Measurements from ENCODE around the gene TMA7B.

The TMA7B gene

GRCh38 chr22:39959640-39960447, at the start of gene TMA7B:
Gene TMA7B (plus strand): TSS chr22:39960397. CDS start chr22:39964375, 3,978 bp downstream.
- TF ChIP-seq CTCF (conservative IDR thresholded peaks at IDR 0.05; ENCODE audit: low read depth, low read length) = no peak
- Histone ChIP-seq H3K9ac (no peak within 1 kb of the TSS), H3K27ac (no peak within 1 kb of the TSS), H3K36me3 (ENCODE audit: insufficient read depth) (no peaks in the 10 kb centered on the region), H3K79me2 (ENCODE audit: insufficient read depth, low read depth) (no peaks in the 10 kb centered on the region), H3K27me3 (ENCODE audit: insufficient read depth, low read depth) (peaks cover 23% of the 10 kb centered on the region), H2AFZ (ENCODE audit: low read depth) (no peak within 1 kb of the TSS), H3K4me1 (ENCODE audit: low read depth, poor library complexity, severe bottlenecking) (peaks cover 51% of the 10 kb centered on the region), H4K20me1 (ENCODE audit: insufficient read depth) (no peaks in the 10 kb centered on the region), H3K4me3 (IDR thresholded peaks at IDR 0.05; ENCODE audit: insufficient read depth, low read depth, low read length) (no peak within 1 kb of the TSS), H3K4me2 (no peak within 1 kb of the TSS; the same call in 1 of the 2 replicates)

GRCh38 chr22:39910876-39911613, 49.2 kb upstream of the TMA7B start:
- no peak overlapping the region for H2AFZ ChIP-seq (ENCODE audit: low read depth)
- H3K4me3 ChIP-seq (IDR thresholded peaks at IDR 0.05; ENCODE audit: insufficient read depth, low read depth, low read length) = no peak overlapping the region
- no peaks in the 10 kb centered on the region for H3K36me3 ChIP-seq (ENCODE audit: insufficient read depth)
- H4K20me1 ChIP-seq (ENCODE audit: insufficient read depth) = no peaks in the 10 kb centered on the region
- no peak overlapping the region for H3K27ac ChIP-seq
- no peaks in the 10 kb centered on the region for H3K79me2 ChIP-seq (ENCODE audit: insufficient read depth, low read depth)
- no peaks in the 10 kb centered on the region for H3K4me1 ChIP-seq (ENCODE audit: low read depth, poor library complexity, severe bottlenecking)
- no peak for TF ChIP-seq CTCF (conservative IDR thresholded peaks at IDR 0.05; ENCODE audit: low read depth, low read length)
- H3K9ac ChIP-seq = no peak overlapping the region
- H3K27me3 ChIP-seq (ENCODE audit: insufficient read depth, low read depth) = no peaks in the 10 kb centered on the region
- no peak overlapping the region for H3K4me2 ChIP-seq

- Histone ChIP-seq H3K4me3 (IDR thresholded peaks at IDR 0.05; ENCODE audit: insufficient read depth, low read depth, low read length) (no peak overlapping the region), H3K4me1 (ENCODE audit: low read depth, poor library complexity, severe bottlenecking) (no peaks in the 10 kb centered on the region), H3K79me2 (ENCODE audit: insufficient read depth, low read depth) (no peaks in the 10 kb centered on the region), H3K4me2 (no peak overlapping the region), H3K9ac (no peak overlapping the region), H3K27ac (no peak overlapping the region), H2AFZ (ENCODE audit: low read depth) (no peak overlapping the region), H3K27me3 (ENCODE audit: insufficient read depth, low read depth) (no peaks in the 10 kb centered on the region), H4K20me1 (ENCODE audit: insufficient read depth) (no peaks in the 10 kb centered on the region), H3K36me3 (ENCODE audit: insufficient read depth) (no peaks in the 10 kb centered on the region)
- no peak for TF ChIP-seq CTCF (conservative IDR thresholded peaks at IDR 0.05; ENCODE audit: low read depth, low read length)
These were observed 46.9 kb upstream of the TMA7B start for GRCh38 chr22:39913321-39913720.

GRCh38 chr22:39913886-39914285, 46.3 kb upstream of the TMA7B start:
- no peaks in the 10 kb centered on the region for H3K36me3 ChIP-seq (ENCODE audit: insufficient read depth)
- no peak for TF ChIP-seq CTCF (conservative IDR thresholded peaks at IDR 0.05; ENCODE audit: low read depth, low read length)
- H3K4me1 ChIP-seq (ENCODE audit: low read depth, poor library complexity, severe bottlenecking) = no peaks in the 10 kb centered on the region
- no peak overlapping the region for H3K4me2 ChIP-seq
- no peak overlapping the region for H2AFZ ChIP-seq (ENCODE audit: low read depth)
- H3K79me2 ChIP-seq (ENCODE audit: insufficient read depth, low read depth) = no peaks in the 10 kb centered on the region
- H3K4me3 ChIP-seq (IDR thresholded peaks at IDR 0.05; ENCODE audit: insufficient read depth, low read depth, low read length) = no peak overlapping the region
- H3K27ac ChIP-seq = no peak overlapping the region
- H3K27me3 ChIP-seq (ENCODE audit: insufficient read depth, low read depth) = no peaks in the 10 kb centered on the region
- no peaks in the 10 kb centered on the region for H4K20me1 ChIP-seq (ENCODE audit: insufficient read depth)
- H3K9ac ChIP-seq = no peak overlapping the region

All from KMS-11 (cell line).